Choroid plexus epithelial cell (primary cell): ENCODE measurements around the gene CCDC85C.

Experiments used
- DNase-seq: peaks from one replicate; pipeline ENCODE4 v3.0.0-alpha.2; 2010; ENCODE audit warnings: low read depth
- H3K4me3 ChIP-seq: 2 replicates; pipeline ENCODE4 v1.5.1; 2011; ENCODE audit warnings: low read depth, mild to moderate bottlenecking, control low read depth, low read length, moderate library complexity
- TF ChIP-seq, protein P1 (sequence below): conservative IDR thresholded peaks from 2 replicates; pipeline ENCODE4 v1.5.1; 2011; ENCODE audit warnings: low read depth, mild to moderate bottlenecking, control low read depth, inconsistent platforms, low read length, moderate library complexity

Gene CCDC85C

GRCh38 chr14:99569725-99570543 lies 34.1 kb downstream of the CCDC85C start:
- no peak overlapping the region for H3K4me3 ChIP-seq
- TF ChIP-seq, protein P1, sequence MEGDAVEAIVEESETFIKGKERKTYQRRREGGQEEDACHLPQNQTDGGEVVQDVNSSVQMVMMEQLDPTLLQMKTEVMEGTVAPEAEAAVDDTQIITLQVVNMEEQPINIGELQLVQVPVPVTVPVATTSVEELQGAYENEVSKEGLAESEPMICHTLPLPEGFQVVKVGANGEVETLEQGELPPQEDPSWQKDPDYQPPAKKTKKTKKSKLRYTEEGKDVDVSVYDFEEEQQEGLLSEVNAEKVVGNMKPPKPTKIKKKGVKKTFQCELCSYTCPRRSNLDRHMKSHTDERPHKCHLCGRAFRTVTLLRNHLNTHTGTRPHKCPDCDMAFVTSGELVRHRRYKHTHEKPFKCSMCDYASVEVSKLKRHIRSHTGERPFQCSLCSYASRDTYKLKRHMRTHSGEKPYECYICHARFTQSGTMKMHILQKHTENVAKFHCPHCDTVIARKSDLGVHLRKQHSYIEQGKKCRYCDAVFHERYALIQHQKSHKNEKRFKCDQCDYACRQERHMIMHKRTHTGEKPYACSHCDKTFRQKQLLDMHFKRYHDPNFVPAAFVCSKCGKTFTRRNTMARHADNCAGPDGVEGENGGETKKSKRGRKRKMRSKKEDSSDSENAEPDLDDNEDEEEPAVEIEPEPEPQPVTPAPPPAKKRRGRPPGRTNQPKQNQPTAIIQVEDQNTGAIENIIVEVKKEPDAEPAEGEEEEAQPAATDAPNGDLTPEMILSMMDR: no peak
- DNase-seq: no peak

DNA sequence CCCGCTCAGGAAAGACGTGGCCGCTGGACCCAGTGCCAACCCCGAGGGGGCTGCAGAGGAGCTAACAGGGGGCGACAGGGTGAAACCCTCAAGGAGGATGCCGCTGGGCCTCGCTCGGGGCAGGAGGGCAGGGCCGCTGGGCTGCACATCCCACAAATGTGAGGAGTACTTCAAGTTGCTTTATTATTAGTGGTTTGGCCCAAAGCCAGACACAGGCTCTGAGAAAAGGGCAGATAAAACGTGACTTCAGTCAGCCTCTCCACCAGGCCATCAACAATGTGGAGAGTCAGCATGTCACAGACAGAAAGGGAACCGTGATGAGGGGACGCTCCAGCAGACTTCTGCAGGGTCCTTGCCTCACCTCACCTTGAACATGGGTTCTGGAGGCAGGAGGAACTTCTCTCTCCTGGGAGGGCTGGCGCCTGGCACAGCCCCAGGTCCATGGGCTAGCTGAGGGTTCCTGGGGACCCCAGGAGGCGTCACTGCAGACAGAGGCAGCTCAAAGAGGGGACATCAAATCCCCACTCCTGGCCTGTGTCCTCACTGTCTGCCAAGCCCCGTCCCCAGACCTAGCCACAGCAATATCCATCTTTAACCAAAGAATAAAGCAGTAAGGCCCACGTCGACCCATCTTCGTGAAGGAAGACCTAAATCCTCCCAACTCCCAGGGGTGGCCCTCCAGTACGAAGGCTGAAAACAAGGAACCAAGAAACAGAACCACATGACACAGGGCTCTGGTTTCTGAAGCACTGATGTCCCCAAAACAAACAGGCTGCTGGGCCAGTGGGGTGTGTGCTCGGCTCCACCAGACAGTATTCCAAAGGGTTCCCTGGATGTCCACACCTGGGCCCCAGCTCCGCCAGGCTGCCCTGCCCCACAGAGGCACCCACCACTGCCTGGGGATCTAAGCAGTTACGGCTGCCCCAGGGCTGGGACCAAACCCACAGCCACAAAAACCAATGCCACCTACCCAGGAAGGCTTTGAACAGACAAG lies 35.1 kb downstream of the CCDC85C start:
- no peak overlapping the region for H3K4me3 ChIP-seq
- TF ChIP-seq, protein P1: no peak
- peak; percentile 59 for DNase-seq

- no peak for DNase-seq
- TF ChIP-seq, protein P1: no peak
- no peak overlapping the region for H3K4me3 ChIP-seq
Observed at GRCh38 chr14:99566390-99567354, 37.3 kb downstream of the CCDC85C start.

GRCh38 chr14:99566009-99566389 lies 38.0 kb downstream of the CCDC85C start:
- no peak for DNase-seq
- no peak overlapping the region for H3K4me3 ChIP-seq
- TF ChIP-seq, protein P1: no peak

GRCh38 chr14:99565383-99565782 lies 38.6 kb downstream of the CCDC85C start:
- DNase-seq: no peak
- H3K4me3 ChIP-seq: no peak overlapping the region
- TF ChIP-seq, protein P1: no peak

DNA sequence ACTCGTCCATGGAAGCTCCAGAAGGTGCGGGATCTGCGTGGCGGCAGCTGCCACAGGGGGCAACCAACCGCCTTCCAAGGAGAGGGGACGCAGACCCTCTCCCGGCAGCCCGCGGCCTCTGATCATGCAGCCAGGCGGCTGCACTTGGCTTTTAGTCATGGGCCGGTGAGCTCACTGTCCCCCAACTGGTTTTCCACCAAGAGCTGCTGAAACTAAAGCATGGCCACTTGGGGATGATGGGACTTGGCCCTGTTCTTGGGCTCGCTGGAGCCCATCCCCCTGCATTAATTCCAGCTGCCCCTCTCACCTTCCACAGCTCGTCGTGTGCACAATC lies 39.1 kb downstream of the CCDC85C start:
- TF ChIP-seq, protein P1: peak; percentile 6
- H3K4me3 ChIP-seq: no peak overlapping the region
- DNase-seq: no peak
